ENCODE measurements around the gene EPHB1.

The EPHB1 gene

GRCh38 chr3:135272026-135272669 is 477.1 kb downstream of the EPHB1 start:
- no peak for TF ChIP-seq GATA3 (IDR thresholded peaks at IDR 0.05; ENCODE audit: low read depth, low read length)

GRCh38 chr3:135292162-135292561 is 497.1 kb downstream of the EPHB1 start:
- TF ChIP-seq GATA3 (IDR thresholded peaks at IDR 0.05; ENCODE audit: low read depth, low read length) (no peak), GATA2 (IDR thresholded peaks at IDR 0.05; ENCODE audit: low read depth, low read length) (no peak)

GRCh38 chr3:135301670-135302069 is 506.6 kb downstream of the EPHB1 start:
- no peak for TF ChIP-seq GATA3 (IDR thresholded peaks at IDR 0.05; ENCODE audit: low read depth, low read length)
- no peak for TF ChIP-seq GATA2 (IDR thresholded peaks at IDR 0.05; ENCODE audit: low read depth, low read length)

GRCh38 chr3:135304378-135304777 is 509.3 kb downstream of the EPHB1 start:
- TF ChIP-seq GATA2 (IDR thresholded peaks at IDR 0.05; ENCODE audit: low read depth, low read length) (no peak), GATA3 (IDR thresholded peaks at IDR 0.05; ENCODE audit: low read depth, low read length) (no peak)

Data from SH-SY5Y (cell line).